DND-41 (cell line): ENCODE data around the gene TNNT2.

ENCODE experiments used
- EZH2 ChIP-seq: IDR thresholded peaks from 3 replicates; pipeline ENCODE4 v1.6.1; 2012; ENCODE audit warnings: borderline replicate concordance, low read depth, mild to moderate bottlenecking, moderate library complexity, low read length, inconsistent platforms; ENCODE audit not compliant: severe bottlenecking
- TF ChIP-seq, protein P1 (sequence below): IDR thresholded peaks from 2 replicates; pipeline ENCODE4 v1.5.1; 2012; ENCODE audit warnings: borderline replicate concordance, low read length, moderate library complexity, mild to moderate bottlenecking; ENCODE audit not compliant: poor library complexity, severe bottlenecking; ENCODE audit errors: extremely low read depth

DNA sequence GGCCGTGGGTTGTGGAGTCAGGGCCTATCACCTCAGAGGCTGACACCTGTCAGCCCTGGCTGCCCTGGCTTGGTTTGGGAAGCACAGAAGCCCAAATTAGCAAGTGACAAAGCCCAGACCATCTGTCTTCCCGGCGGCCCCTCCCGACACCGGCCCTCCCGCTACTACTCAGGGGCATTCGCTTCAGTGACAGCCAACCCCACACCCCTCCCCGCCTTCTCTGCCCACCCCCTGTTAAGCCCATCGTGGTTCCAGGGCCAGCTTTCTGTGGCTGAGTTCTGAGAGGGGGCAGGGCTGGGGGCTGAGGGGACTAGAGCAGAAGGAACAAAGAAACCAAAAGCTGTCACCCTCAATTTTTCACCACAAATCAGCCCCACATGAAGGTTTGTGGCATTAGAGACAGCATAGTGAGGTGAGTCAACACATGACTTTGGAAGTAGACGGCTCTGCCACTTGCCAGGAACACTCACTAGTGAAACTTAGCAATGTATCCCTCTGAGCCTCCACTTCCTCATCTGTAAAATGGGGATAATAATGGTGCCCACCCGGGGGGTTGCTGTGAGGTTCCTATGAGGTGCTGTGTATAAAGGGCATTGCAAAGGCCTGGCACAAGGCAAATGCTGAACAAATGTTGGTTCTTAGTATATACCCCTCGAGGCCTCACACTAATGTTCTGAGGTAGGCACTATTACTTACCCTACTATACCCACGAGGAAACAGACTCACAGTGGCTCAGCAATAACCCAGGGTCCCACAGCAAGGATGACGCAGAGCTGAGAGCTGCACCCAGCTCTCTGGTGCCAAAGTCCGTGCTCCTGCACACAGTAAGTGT, 49.2 kb upstream of the TNNT2 start:
- TF ChIP-seq, protein P1, sequence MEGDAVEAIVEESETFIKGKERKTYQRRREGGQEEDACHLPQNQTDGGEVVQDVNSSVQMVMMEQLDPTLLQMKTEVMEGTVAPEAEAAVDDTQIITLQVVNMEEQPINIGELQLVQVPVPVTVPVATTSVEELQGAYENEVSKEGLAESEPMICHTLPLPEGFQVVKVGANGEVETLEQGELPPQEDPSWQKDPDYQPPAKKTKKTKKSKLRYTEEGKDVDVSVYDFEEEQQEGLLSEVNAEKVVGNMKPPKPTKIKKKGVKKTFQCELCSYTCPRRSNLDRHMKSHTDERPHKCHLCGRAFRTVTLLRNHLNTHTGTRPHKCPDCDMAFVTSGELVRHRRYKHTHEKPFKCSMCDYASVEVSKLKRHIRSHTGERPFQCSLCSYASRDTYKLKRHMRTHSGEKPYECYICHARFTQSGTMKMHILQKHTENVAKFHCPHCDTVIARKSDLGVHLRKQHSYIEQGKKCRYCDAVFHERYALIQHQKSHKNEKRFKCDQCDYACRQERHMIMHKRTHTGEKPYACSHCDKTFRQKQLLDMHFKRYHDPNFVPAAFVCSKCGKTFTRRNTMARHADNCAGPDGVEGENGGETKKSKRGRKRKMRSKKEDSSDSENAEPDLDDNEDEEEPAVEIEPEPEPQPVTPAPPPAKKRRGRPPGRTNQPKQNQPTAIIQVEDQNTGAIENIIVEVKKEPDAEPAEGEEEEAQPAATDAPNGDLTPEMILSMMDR, result no peak
- TF ChIP-seq EZH2, result no peak
